ENCODE measurements around the gene BICC1. TPM values are rescaled to one million over a fixed set of nuclear protein-coding genes. Genes with fewer than 3 reads are reported as not detected.

Gene BICC1
- polyA plus RNA-seq, 1 donor = 6.2 TPM

- WGBS (ENCODE audit: insufficient coverage, low lambda C conversion rate) = no CpG with 5 or more reads among the region's 2 CpGs
- H3K4me3 ChIP-seq (ENCODE audit: low read length) = no peak overlapping the region
Observed at GRCh38 chr10:58479045-58479444, 33.6 kb upstream of the BICC1 start.

GRCh38 chr10:58480321-58480720 lies 32.4 kb upstream of the BICC1 start:
- WGBS (ENCODE audit: insufficient coverage, low lambda C conversion rate) = 83% methylated on average over 2 of the region's 3 CpGs
- DNase-seq = no peak
- Histone ChIP-seq H3K27me3 (ENCODE audit: control insufficient read depth, insufficient read depth, low read length) (no peaks in the 10 kb centered on the region), H3K9me3 (ENCODE audit: control insufficient read depth, low read depth, low read length) (no peaks in the 10 kb centered on the region), H3K4me1 (ENCODE audit: control insufficient read depth, insufficient read depth, low read length) (peaks cover 4% of the 10 kb centered on the region), H3K27ac (ENCODE audit: low read length) (no peak overlapping the region), H3K4me3 (ENCODE audit: low read length) (no peak overlapping the region), H3K36me3 (ENCODE audit: control insufficient read depth, insufficient read depth, low read length) (no peaks in the 10 kb centered on the region)

More at GRCh38 chr10:58479045-58479444, 33.6 kb upstream of the BICC1 start:
- Histone ChIP-seq H3K27ac (ENCODE audit: low read length) (no peak overlapping the region), H3K4me1 (ENCODE audit: control insufficient read depth, insufficient read depth, low read length) (peaks cover 4% of the 10 kb centered on the region), H3K27me3 (ENCODE audit: control insufficient read depth, insufficient read depth, low read length) (no peaks in the 10 kb centered on the region), H3K9me3 (ENCODE audit: control insufficient read depth, low read depth, low read length) (no peaks in the 10 kb centered on the region), H3K36me3 (ENCODE audit: control insufficient read depth, insufficient read depth, low read length) (no peaks in the 10 kb centered on the region)
- DNase-seq = no peak

- 47% methylated on average over 2 of the region's 2 CpGs for WGBS (ENCODE audit: insufficient coverage, low lambda C conversion rate)
- DNase-seq = no peak
- Histone ChIP-seq H3K4me1 (ENCODE audit: control insufficient read depth, insufficient read depth, low read length) (peaks cover 4% of the 10 kb centered on the region), H3K27me3 (ENCODE audit: control insufficient read depth, insufficient read depth, low read length) (no peaks in the 10 kb centered on the region), H3K27ac (ENCODE audit: low read length) (no peak overlapping the region), H3K4me3 (ENCODE audit: low read length) (no peak overlapping the region), H3K9me3 (ENCODE audit: control insufficient read depth, low read depth, low read length) (no peaks in the 10 kb centered on the region), H3K36me3 (ENCODE audit: control insufficient read depth, insufficient read depth, low read length) (no peaks in the 10 kb centered on the region)
Observed at GRCh38 chr10:58481569-58482109, 31.0 kb upstream of the BICC1 start.

GRCh38 chr10:58486821-58487220 lies 25.9 kb upstream of the BICC1 start:
- WGBS (ENCODE audit: insufficient coverage, low lambda C conversion rate) = no CpG with 5 or more reads among the region's 1 CpG

GRCh38 chr10:58488921-58489320 lies 23.8 kb upstream of the BICC1 start:
- no peak for DNase-seq
- Histone ChIP-seq H3K4me1 (ENCODE audit: control insufficient read depth, insufficient read depth, low read length) (no peaks in the 10 kb centered on the region), H3K36me3 (ENCODE audit: control insufficient read depth, insufficient read depth, low read length) (no peaks in the 10 kb centered on the region), H3K27me3 (ENCODE audit: control insufficient read depth, insufficient read depth, low read length) (no peaks in the 10 kb centered on the region), H3K4me3 (ENCODE audit: low read length) (no peak overlapping the region), H3K9me3 (ENCODE audit: control insufficient read depth, low read depth, low read length) (no peaks in the 10 kb centered on the region), H3K27ac (ENCODE audit: low read length) (no peak overlapping the region)
- WGBS (ENCODE audit: insufficient coverage, low lambda C conversion rate) = no CpG with 5 or more reads among the region's 2 CpGs

More at GRCh38 chr10:58486821-58487220, 25.9 kb upstream of the BICC1 start:
- Histone ChIP-seq H3K9me3 (ENCODE audit: control insufficient read depth, low read depth, low read length) (no peaks in the 10 kb centered on the region), H3K27me3 (ENCODE audit: control insufficient read depth, insufficient read depth, low read length) (no peaks in the 10 kb centered on the region), H3K36me3 (ENCODE audit: control insufficient read depth, insufficient read depth, low read length) (no peaks in the 10 kb centered on the region), H3K4me3 (ENCODE audit: low read length) (no peak overlapping the region), H3K27ac (ENCODE audit: low read length) (no peak overlapping the region), H3K4me1 (ENCODE audit: control insufficient read depth, insufficient read depth, low read length) (no peaks in the 10 kb centered on the region)
- no peak for DNase-seq

- WGBS (ENCODE audit: insufficient coverage, low lambda C conversion rate) = no CpG with 5 or more reads among the region's 1 CpG
Observed at GRCh38 chr10:58502956-58503355, 9.7 kb upstream of the BICC1 start.

GRCh38 chr10:58508316-58508715 lies 4.4 kb upstream of the BICC1 start:
- no peaks in the 10 kb centered on the region for H3K36me3 ChIP-seq (ENCODE audit: control insufficient read depth, insufficient read depth, low read length)
- no peaks in the 10 kb centered on the region for H3K27me3 ChIP-seq (ENCODE audit: control insufficient read depth, insufficient read depth, low read length)
- no peak for DNase-seq
- no peak overlapping the region for H3K4me3 ChIP-seq (ENCODE audit: low read length)
- H3K4me1 ChIP-seq (ENCODE audit: control insufficient read depth, insufficient read depth, low read length) = no peaks in the 10 kb centered on the region
- H3K9me3 ChIP-seq (ENCODE audit: control insufficient read depth, low read depth, low read length) = no peaks in the 10 kb centered on the region
- no peak overlapping the region for H3K27ac ChIP-seq (ENCODE audit: low read length)
- WGBS (ENCODE audit: insufficient coverage, low lambda C conversion rate) = no CpG with 5 or more reads among the region's 2 CpGs

More at GRCh38 chr10:58502956-58503355, 9.7 kb upstream of the BICC1 start:
- DNase-seq = no peak
- no peaks in the 10 kb centered on the region for H3K36me3 ChIP-seq (ENCODE audit: control insufficient read depth, insufficient read depth, low read length)
- no peak overlapping the region for H3K27ac ChIP-seq (ENCODE audit: low read length)
- H3K4me1 ChIP-seq (ENCODE audit: control insufficient read depth, insufficient read depth, low read length) = no peaks in the 10 kb centered on the region
- H3K4me3 ChIP-seq (ENCODE audit: low read length) = no peak overlapping the region
- no peaks in the 10 kb centered on the region for H3K27me3 ChIP-seq (ENCODE audit: control insufficient read depth, insufficient read depth, low read length)
- no peaks in the 10 kb centered on the region for H3K9me3 ChIP-seq (ENCODE audit: control insufficient read depth, low read depth, low read length)

- Histone ChIP-seq H3K4me1 (ENCODE audit: control insufficient read depth, insufficient read depth, low read length) (no peaks in the 10 kb centered on the region), H3K4me3 (ENCODE audit: low read length) (peak overlapping the region; percentile 53), H3K27ac (ENCODE audit: low read length) (peak overlapping the region; percentile 44), H3K36me3 (ENCODE audit: control insufficient read depth, insufficient read depth, low read length) (no peaks in the 10 kb centered on the region), H3K9me3 (ENCODE audit: control insufficient read depth, low read depth, low read length) (no peaks in the 10 kb centered on the region), H3K27me3 (ENCODE audit: control insufficient read depth, insufficient read depth, low read length) (no peaks in the 10 kb centered on the region)
- no CpG with 5 or more reads among the region's 26 CpGs for whole genome bisulfite sequencing (ENCODE audit: insufficient coverage, low lambda C conversion rate)
- peak; percentile 14 to 50 for DNase-seq
Observed at GRCh38 chr10:58511765-58512490, 744 bp upstream of the BICC1 start.

GRCh38 chr10:58513188-58514110 lies 777 bp downstream of the BICC1 start:
- peak; percentile 28 to 68 for DNase-seq
- no peaks in the 10 kb centered on the region for H3K9me3 ChIP-seq (ENCODE audit: control insufficient read depth, low read depth, low read length)
- H3K27ac ChIP-seq (ENCODE audit: low read length) = peak overlapping the region; percentile 48
- no CpG with 5 or more reads among the region's 53 CpGs for WGBS (ENCODE audit: insufficient coverage, low lambda C conversion rate)
- H3K4me3 ChIP-seq (ENCODE audit: low read length) = peak overlapping the region; percentile 74
- H3K27me3 ChIP-seq (ENCODE audit: control insufficient read depth, insufficient read depth, low read length) = no peaks in the 10 kb centered on the region
- no peaks in the 10 kb centered on the region for H3K4me1 ChIP-seq (ENCODE audit: control insufficient read depth, insufficient read depth, low read length)
- H3K36me3 ChIP-seq (ENCODE audit: control insufficient read depth, insufficient read depth, low read length) = no peaks in the 10 kb centered on the region

- Histone ChIP-seq H3K27me3 (ENCODE audit: control insufficient read depth, insufficient read depth, low read length) (no peaks in the 10 kb centered on the region), H3K4me3 (ENCODE audit: low read length) (peak overlapping the region; percentile 74), H3K9me3 (ENCODE audit: control insufficient read depth, low read depth, low read length) (no peaks in the 10 kb centered on the region), H3K36me3 (ENCODE audit: control insufficient read depth, insufficient read depth, low read length) (no peaks in the 10 kb centered on the region), H3K27ac (ENCODE audit: low read length) (no peak overlapping the region), H3K4me1 (ENCODE audit: control insufficient read depth, insufficient read depth, low read length) (no peaks in the 10 kb centered on the region)
- no peak for DNase-seq
- 63% methylated on average over 6 of the region's 13 CpGs for WGBS (ENCODE audit: insufficient coverage, low lambda C conversion rate)
Observed at GRCh38 chr10:58514111-58514770, 1.6 kb downstream of the BICC1 start.
